Heart left ventricle (tissue), 13 donors: ENCODE data around the gene SERPINE1.

ENCODE experiments used
- CTCF ChIP-seq, 12 donors: fragments of 200-600 bp; sonication (generic) in 4 of 12; IDR thresholded peaks; one replicate each; pipeline versions ENCODE4 v1.5.0 to v1.8.0; 2018 to 2022; ENCODE audit warnings: antibody characterized with exemption in 12 of 12, mild to moderate bottlenecking in 5 of 12
- POLR2A ChIP-seq, 2 donors: fragments of 450-650 bp; IDR thresholded peaks; one replicate each; pipeline ENCODE4 v1.6.1; 2017; ENCODE audit warnings: antibody characterized with exemption in 2 of 2, mild to moderate bottlenecking in 2 of 2, moderate library complexity in 2 of 2
- donor health status: ischemic (EF 13 %, LVEDD 7.1; RV severe dilation, severe dysfunction).
- donor health status: DM: no; HTN: yes; CAD: no.
- donor health status: DM: no; HTN: no; CAD: no.
- donor health status: ischemic (EF 25% LVEDD 6.9; RV normal size, moderate dysfunction).
- donor health status: ischemic (EF 25% LVEDD 5.7; RV mildly dilated, moderate dysfunction).
- donor health status: ischemic (EF 35%, LVEDD 5.7; RV mildly dilated, moderate dysfunction).
- donor health status: nonischemic (EF 11% LVEDD 7.7; RV severe dilation, severe dysfunction).
- donor health status: DM: yes; HTN: yes; CAD: no.
- donor health status: PGD.
- donor health status: ischemic (EF 29% LVEDD 5.4; RV normal size, mild dysfunction).
- donor health status: nonischemic (EF 23%, LVEDD 6.1; RV moderate dilation, normal function).

- TF ChIP-seq POLR2A (IDR thresholded peaks at IDR 0.05) (no peak), CTCF (IDR thresholded peaks at IDR 0.05) (no peak)
Measured at GRCh38 chr7:101174322-101174854, 47.5 kb downstream of the SERPINE1 start.
